Stimulated activated CD8-positive, alpha-beta memory T cell treated with anti-CD3 and anti-CD28 coated beads, Interleukin-12 subunit alpha, Interleukin-12 subunit beta, amount 100 ng/mL, for 24 hours (primary cell): ENCODE measurements around the gene MIER1.
"Not testable (repeated sequence)": the region's sequence is repeated elsewhere in the genome, so short reads cannot be mapped to it uniquely, and the experiment has no call there.

Experiments
- DNase-seq: peaks from one replicate; pipeline ENCODE4 v3.0.0-alpha.2; 2020; ENCODE audit errors: extremely low read depth

Gene MIER1

DNA sequence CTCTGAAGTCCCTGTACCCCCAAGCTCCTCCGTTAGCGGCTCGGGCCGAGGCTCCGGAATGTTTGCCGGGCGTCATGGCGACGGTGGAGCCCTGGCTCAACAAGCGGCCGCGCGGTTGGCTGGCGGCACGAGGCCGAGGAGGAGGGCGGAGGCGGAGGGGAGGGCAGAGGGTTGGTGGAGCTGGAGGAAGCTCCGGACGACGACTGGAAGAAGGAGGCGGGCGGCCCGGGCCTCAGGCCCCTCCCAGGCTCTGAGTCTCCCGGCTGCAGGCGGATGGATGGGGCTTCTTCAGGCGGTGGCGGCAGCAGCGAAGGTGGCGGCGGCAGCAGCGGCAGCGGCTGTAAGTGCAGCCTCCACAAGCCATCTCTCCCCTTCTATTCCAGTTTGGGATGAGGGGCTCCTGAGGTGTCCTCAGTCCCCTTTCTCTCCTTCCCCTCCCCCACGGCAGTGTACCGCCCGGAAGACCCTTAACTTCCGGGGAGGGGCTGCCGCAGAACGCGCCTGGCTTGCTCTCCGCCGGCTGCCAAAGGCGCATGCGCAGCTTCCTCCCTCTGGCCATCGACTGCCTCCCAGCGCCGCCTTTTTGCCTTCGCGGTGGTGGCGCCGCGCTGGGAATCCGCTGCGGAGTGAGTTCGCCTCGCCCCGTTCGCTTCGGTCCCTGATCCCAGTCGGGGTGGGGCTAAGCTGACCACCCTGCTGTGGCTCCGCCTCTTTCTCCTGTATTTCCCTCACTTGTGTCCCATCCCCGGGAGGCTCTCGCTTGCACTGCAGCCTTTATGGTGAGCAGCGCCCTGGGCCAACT lies at the start of gene MIER1, which contains the start of gene DNAI4:
Gene MIER1 (plus strand): TSS at position 235 of the 802 bp plus-strand sequence. CDS start 39 bp downstream, at position 274.
Gene DNAI4 (minus strand): TSS at position 101 of the 802 bp plus-strand sequence. CDS start 25 bp downstream, at position 76.
- peak; percentile 97 for DNase-seq

DNA sequence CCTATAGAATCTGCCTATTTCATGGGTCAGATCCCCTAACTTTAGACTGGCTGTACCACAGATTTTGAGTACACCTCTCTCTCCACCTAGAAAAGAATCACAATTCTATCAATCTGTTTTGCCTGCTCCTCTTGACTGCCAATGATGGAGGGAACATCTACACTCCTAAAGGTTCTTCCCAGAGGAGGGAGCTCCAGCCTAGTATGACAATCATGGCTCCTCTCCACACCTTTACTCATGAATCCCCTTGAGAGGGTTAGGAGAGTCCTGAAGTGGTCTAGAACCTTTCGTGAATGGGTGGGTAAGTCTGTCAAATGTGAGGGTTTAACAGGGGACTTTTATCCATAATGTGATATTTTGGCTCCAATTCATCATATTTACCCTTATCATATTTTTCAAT lies 48.1 kb upstream of the MIER1 start:
- no peak for DNase-seq

DNA sequence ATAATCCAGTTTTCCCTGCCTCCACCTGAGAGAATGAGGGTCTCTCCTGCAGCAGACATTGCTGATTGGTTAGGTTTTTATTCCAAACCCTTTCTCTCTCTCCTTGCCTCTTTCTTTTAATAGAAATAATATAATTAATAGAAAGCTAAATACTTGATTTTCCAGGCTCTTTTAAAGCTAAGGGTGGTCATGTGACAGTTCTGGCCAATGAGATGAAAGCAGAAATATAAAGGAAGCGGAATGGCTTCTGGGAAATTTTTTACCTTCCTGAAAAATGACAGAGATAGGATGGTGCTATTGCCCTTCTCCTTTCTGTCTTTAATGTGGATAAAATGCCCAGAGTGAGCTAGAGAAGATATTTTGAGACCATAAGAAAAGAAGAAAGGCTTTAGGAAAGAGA lies 35.8 kb upstream of the MIER1 start:
- DNase-seq, result no peak

DNA sequence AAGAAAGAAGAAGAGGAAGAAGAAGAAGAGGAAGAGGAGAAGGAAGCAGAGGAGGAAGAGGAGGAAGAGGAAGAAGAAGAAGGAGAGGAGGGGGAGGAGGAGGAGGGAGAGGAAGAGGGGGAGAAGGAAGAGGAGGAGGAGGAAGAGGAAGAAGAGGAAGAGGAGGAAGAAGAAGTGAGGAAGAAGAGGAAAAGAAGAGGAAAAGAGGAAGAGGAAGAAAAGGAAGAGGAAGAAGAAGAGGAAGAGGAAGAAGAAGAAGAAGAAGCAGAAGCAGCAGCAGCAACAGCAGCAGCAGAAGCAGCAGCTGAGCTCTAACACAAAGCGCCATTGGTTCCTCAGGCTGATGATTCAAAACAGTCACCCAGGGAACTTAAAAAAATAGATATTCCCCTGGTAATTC lies 34.2 kb upstream of the MIER1 start:
- DNase-seq, result no peak

DNA sequence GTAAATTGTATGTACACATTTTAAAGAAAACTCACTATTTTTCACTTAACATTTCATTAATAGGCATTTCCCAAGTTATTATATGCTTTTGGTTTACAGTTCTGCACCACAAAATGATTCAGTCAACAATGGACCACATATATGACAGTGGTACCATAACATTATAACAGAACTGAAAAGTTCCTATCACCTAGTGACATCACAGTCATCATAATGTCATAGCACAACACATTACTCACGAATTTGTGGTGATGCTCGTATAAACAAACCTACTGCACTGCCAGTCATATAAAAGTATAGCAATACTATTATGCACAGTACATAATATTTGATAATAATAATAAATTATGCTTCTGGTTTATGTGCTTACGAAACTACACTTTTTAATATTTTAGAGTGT lies 31.1 kb upstream of the MIER1 start:
- no peak for DNase-seq

DNA sequence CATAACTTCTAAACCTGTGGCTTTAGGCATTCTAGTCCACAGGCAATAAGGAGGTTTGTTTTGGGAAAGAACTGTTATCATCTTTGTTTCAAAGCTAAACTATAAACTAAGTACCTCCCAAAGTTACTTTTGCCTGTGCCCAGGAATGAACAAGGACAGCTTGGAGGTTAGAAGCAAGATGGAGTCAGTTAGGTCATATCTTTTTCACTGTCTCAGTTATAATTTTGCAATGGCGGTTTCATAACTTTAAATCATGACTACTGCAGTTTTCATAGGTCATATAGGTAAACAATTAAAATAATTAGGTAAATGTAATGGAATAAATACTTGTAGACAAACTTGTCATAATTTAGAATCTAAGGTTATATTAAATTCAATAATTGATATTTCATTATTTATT lies 9.6 kb upstream of the MIER1 start:
- DNase-seq, result not testable (repeated sequence)

DNA sequence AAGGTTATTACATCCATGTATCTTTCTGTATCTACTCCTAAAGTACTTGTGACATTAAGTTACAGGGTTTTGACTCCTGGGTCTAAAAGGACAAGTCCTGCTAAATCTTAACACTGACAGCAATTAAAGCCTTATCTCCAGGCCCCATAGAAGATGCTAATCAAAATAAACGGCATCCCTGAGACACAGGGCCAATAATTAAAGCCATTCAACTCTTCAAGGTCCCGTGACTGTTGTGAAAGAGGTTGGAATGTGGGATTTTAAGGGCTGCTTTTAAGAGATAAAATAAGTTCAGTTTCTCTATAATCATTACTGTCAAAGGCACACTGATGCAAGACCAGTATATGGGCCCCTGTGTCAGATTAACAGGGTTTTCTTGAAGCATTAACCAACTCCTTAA lies 8.5 kb upstream of the MIER1 start:
- DNase-seq, result no peak

DNA sequence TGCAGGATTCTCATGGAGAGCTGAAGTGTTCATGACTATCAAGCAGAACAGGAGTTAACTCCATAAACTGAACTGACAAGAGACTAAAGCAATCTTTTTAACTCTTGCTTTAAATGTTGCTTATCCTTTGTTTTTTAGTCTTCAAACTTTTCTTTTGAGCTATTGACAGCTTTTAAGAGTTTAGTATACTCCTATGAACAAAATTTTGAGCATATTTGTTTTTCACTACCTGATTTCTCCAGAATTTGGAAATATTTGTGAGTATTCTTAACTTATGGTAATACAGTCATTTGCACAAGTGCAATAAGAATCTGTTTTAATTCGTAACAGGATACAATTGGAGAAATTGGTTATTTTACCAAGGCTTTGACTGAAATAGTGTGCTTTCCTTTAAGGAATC lies 7.3 kb upstream of the MIER1 start:
- DNase-seq, result no peak

DNA sequence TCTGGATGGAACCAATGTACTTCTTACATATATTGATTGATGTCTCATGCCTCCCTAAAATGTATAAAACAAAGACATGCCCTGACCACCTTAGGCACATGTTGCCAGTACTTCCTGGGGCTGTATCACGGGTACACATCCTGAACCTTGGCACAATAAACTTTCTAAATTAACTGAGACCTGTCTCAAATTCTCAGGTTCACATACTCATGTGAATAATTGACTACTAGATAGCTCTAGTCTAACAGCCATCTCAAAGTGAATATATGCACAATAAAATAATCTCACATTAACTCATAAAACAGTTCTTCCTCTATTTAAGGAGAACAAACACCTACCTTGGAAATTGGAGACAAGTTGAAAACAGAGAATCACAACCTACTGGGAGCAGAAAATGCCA lies 5.7 kb upstream of the MIER1 start:
- no peak for DNase-seq

DNA sequence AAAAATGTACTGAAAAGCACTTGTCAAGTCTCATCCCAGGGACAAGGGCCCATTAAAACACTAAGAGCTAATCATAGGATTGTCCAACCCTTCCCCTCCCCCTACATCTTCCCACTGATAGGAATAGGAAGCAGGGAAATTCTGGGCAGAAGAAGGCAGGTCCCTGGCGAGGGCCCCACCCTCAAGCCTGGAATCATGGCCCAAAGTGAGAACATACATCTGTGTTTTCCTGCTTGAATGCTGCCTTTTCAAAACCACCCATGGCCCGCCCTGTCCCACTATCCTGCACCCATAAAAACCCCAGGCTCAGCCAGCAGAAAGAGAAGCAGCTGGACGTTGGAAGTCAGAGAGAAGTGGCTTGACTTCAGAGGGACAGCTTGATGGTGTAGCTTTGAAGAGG lies 5.0 kb upstream of the MIER1 start:
- DNase-seq, result no peak

DNA sequence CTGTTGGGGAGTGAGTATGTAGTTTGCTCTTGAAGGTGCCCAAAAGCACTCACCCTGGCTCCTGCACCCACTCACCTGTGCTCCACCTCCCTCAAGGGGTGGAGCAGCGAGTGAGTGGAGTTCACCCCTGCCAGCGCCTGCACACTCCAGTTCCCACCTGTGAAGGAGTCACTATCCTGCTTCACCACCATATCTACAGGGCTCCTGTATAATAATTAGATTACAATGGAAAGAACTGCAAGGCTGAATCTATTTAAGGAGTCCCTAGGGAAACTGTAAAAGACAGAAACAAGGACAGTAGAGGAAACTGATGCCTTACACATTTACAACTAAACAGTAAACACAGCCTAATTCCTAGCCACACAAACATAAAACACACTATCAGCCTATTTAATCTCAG lies 4.2 kb upstream of the MIER1 start:
- DNase-seq, result no peak

DNA sequence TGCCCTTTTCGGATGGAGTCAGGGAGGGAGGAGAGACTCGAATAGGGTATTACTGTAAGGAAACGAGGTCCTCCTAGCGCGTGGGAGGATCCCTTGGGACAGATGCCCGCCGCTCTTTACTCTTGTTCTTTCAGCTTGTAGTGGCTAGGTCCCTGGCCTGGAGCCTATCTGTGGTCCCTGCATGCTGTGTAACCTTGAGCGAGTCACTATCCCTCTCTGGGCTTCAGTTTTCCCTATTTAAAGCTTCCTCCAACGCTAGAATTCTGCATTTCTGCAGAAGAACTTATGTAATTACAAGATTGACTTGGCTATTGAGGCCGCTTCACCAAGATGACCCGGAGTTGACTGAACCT lies 744 bp downstream of the MIER1 start:
- no peak for DNase-seq

DNA sequence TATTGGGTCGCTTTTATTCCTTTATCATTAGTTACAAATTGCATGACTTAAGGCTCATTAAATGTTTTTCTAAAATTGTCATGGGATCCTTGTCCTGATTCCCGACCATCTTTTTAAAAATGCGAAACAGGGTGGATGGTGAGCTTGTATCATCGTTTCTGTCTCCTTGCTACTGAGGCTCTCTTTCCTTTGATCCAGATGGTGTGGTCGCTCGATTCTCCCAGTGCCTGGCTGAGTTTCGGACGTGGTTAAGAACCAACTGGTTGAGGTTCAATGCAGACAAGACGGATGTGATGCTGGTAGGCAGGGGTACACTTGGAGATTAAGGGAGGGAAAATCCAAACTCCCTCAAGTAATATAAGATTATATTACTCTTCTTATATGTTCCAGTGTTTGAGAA lies 1.2 kb downstream of the MIER1 start:
- no peak for DNase-seq

DNA sequence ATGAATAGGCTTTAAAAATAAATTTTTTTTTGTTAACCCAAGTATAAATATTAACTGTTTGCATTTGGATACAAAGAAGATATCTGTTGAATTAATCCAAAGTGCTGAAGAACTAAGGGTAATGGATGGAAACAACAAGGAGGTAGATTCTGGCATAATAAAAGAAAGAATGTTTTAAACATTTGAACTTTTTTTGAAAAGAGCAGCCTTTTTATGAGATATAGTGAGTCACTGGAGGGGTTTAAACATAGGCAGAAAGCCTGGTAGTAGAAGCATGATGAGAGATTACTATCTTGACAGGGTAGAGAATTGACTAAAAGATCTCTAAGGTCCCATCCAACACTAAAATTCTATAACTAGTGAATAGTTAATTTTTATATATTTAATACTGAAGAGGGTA lies 2.7 kb downstream of the MIER1 start:
- DNase-seq, result no peak

DNA sequence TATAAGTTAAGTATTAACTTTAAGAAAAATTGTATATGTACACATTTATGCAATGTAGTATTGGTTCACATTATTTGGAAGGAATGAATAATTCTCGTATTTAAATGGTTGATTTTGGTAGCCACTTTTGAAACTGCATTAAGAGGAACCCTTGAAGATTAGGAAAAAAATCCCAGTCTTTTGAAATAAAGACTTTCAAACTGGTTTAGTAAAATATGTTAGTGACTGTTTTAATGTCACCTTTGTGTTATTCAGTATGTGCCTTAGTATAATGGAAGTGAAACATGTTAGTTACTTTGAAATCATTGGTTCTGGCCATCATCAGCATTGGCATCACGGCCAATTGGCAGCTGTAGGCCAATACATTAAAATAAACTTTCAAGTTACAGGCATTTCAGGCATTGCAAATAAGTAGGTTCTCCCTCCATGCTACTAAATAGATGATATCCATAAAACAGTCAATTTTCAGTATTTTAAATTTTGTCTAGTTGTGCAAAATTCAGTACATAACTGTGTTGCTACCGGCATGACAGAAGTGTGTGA lies 4.4 kb downstream of the MIER1 start:
- no peak for DNase-seq

DNA sequence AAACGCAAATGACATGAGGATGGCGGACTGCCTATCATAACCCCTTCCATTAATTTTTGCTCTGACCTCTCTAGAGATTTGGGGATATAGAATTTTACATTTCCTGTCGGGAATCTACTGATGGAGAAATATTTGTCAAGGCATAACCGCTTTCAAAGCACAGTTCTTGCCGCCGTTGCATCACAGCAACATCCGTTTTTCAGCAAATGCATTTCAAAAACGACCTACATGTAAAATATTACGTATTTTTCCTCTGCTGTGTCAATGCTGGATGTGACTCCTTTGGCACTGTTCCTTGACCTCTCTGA lies 4.9 kb downstream of the MIER1 start:
- DNase-seq, result no peak

DNA sequence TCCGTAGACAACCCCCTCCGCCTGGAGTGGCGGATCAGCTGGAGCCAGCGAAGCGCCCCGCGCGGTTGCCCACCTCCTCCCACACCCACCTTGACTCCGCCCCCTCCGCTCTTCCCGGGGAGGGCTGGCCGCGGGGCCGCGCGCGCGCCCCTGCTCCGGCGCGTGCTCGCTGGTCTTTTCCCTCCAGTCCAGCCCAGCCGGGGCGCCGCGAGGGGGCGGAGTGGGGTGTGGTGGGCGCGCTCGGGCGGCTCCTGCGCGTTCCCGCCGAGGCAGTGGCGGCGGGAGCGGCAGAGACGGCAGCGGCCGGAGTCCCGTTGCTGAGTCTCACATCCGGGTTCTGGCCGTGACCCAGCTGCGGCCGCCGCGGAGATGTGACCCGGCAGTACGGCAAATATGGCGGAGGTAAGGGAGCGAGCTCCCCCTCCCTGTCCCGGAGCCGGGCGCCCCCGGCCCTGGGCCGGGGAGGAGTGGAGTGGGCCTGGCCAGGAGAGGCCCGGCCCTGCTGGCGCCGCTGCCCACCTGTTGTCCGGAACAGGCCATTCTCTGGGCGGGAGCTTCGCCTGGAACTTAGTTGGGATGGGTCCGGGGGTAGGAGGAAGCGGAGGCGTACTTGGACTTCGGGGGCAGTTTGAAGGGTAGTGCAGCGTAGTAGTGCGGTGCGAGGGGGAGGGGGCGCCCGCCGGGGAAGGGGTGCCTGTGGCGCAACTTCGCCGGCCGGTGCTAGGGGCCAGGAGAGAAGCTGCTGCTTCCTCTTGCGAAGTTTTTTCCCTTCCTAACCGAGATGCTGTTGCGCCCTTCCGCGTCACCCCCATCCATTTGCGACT lies 5.4 kb downstream of the MIER1 start:
- peak; percentile 80 for DNase-seq

DNA sequence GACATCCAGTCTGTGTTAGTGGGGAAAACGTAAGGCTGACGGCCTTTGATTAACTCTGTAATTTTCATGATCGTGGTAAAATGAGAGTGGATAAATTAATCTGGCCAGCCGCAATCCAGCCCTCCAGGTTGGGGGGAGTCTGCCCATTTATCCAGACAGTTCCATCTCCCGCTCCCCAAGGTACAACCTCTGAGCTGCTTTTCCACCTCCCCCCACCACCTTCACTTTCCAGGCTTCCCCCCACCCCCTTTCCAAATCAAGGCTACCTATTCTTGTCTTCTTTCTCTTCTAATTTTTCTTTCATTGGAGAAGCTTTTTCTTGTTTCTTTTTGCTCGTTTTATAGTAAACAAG lies 6.0 kb downstream of the MIER1 start:
- DNase-seq, result no peak

DNA sequence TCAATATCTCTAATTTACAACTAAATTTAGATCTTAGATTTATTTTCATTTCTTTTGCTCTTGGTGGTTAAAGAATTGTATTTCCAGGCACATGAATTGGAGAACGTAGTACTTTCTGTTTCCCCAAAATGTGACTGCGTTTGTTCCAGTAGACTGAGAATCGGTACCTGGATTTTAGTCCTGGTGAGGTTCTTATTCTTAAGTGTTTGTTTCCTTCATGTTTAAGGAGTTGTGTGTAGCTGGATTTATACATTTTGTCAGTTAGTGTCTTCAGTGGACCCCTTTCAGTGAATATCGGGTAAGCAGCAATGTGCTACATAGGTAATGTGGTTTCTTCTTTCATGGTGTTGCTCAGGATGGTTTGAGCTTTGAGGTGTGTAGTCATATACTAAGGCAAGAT lies 6.8 kb downstream of the MIER1 start:
- no peak for DNase-seq

DNA sequence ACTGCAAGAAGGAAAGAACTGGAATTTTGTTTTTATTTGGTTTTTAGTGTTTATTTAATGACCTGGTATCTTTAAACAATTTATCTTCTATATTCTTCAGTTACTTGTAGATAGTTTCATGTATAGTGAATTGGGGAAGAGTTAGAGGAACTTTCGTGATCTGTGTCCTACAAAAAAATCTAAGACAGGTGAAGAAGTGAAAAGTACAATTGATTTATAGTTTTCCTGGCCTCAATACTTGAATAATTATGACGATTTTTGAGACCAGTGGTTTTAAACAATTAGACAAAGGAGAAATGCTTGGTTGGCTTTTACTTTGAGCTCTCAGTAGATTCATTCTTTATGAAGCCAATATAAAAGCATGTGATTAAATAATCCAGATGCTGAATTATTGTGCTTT lies 7.5 kb downstream of the MIER1 start:
- no peak for DNase-seq

DNA sequence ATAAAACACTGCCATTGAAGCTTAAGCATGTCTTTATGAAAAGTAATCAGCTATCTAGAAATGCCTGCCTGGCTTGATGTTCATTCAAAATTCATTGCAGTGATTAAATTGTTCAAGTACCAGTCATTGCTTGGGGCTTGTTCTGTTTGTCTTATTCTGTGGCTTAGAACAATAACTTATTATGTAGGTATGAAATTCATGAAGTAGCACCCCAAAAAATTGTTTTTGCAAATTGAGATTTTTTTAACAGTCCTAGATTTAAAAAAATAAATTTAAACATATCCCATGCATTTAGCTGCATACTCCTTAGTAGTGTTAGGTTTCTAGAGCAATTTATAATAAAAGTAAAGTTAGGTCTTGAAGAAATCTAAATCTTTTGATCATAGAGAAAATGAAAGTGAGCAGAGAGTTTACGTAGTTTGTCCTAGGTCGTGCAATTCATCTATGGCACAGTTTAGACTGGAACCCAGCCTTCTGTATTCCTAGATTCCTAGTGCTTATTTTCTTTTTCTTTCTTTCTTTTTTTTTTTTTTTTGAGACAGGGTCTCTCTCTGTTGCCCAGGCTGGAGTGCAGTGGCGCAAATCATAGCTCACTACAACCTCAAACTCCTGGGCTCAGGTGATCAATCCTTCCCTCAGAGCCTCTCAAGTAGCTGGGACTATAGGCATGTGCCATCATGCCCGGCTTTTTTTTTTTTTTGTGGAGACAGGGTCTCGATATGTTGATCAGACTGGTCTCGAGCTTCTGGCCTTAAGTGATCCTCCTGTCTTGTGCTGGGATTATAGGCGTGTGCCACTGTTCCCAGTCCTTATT lies 9.3 kb downstream of the MIER1 start:
- DNase-seq, result no peak

DNA sequence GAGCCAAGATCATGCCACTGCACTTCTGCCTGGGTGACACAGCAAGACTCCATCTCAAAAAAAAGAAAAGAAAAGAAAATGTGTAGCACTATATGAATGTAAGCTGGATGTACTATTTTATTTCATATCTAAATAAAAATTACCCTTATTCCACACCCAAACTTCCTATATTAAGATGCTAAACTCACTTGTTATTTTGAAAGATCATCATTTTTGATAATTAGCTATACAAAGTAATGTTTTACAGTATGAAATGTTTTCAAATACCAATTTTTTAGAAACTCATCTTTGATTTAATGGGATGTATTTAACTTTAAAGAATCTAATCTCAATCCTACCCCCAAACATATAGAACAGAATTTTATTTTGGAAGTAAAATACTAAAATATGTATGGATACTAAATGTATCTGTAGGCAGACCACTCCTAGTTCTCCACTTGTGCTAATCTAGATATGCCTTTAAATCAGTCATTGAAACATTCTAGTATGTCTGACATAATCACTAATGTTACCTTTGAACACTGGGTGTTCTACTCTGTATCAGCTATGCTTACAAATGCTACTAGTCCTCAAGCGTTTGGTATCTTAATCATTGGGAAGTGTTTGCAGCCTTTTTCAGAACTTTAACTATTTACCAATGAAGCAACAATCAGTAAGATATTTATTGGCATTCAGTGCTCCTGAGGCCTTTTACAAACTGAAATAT lies 12.9 kb downstream of the MIER1 start:
- DNase-seq, result no peak
